HG02623 (cell line): ENCODE data around the gene BLID.

Source experiments
- ATAC-seq: cut with Tn5 transposase; IDR thresholded peaks from one replicate; pipeline ENCODE4 v1.9.1; 2021; ENCODE audit warnings: moderate library complexity; ENCODE audit not compliant: unreplicated experiment

The BLID gene

GRCh38 chr11:122115524-122116379 lies at the start of gene BLID:
Gene BLID (minus strand): TSS chr11:122116215. CDS start chr11:122115922, 293 bp downstream.
- ATAC-seq, result no peak

GRCh38 chr11:122163053-122163819 lies 47.2 kb upstream of the BLID start:
- no peak for ATAC-seq

- ATAC-seq, result no peak
These were observed 46.1 kb upstream of the BLID start for GRCh38 chr11:122162095-122162494.

- ATAC-seq, result no peak
These were observed 45.0 kb upstream of the BLID start for GRCh38 chr11:122160841-122161590.

GRCh38 chr11:122159861-122160260 lies 43.8 kb upstream of the BLID start:
- no peak for ATAC-seq

GRCh38 chr11:122159173-122159721 lies 43.2 kb upstream of the BLID start:
- ATAC-seq, result no peak

GRCh38 chr11:122158171-122158570 lies 42.2 kb upstream of the BLID start:
- ATAC-seq, result no peak

GRCh38 chr11:122157653-122158161 lies 41.7 kb upstream of the BLID start:
- no peak for ATAC-seq

- ATAC-seq, result no peak
These were observed 40.9 kb upstream of the BLID start for GRCh38 chr11:122156940-122157382.

GRCh38 chr11:122155765-122156527 lies 39.9 kb upstream of the BLID start:
- ATAC-seq, result no peak

GRCh38 chr11:122154994-122155393 lies 39.0 kb upstream of the BLID start:
- ATAC-seq, result no peak

GRCh38 chr11:122154227-122154626 lies 38.2 kb upstream of the BLID start:
- no peak for ATAC-seq

- no peak for ATAC-seq
These were observed 37.7 kb upstream of the BLID start for GRCh38 chr11:122153746-122154145.

GRCh38 chr11:122150216-122151124 lies 34.5 kb upstream of the BLID start:
- ATAC-seq, result no peak

GRCh38 chr11:122149202-122149601 lies 33.2 kb upstream of the BLID start:
- ATAC-seq, result no peak

GRCh38 chr11:122146475-122146874 lies 30.5 kb upstream of the BLID start:
- no peak for ATAC-seq

GRCh38 chr11:122145715-122146274 lies 29.8 kb upstream of the BLID start:
- ATAC-seq, result no peak

GRCh38 chr11:122144752-122145151 lies 28.7 kb upstream of the BLID start:
- no peak for ATAC-seq

- ATAC-seq, result no peak
These were observed 25.7 kb upstream of the BLID start for GRCh38 chr11:122141725-122142124.
